Measurements from ENCODE around the gene CFC1. TPM values are rescaled to one million over a fixed set of nuclear protein-coding genes. Genes with fewer than 3 reads are reported as not detected.
"Not testable (repeated sequence)": the region's sequence is repeated elsewhere in the genome, so short reads cannot be mapped to it uniquely, and the experiment has no call there.

Gene CFC1
- total RNA-seq, 5 donors from 2014 or later (not counting 1 experiment from before 2014, with no cell fraction given): not detected

GRCh38 chr2:130609002-130609920 lies 9.9 kb upstream of the CFC1 start:
- H3K27me3 ChIP-seq (replicated peaks in 1 of 2; ENCODE audit: control insufficient read depth in 2 of 2, extremely low read depth in 1 of 2, insufficient read depth in 2 of 2, low read length in 1 of 2); H3K9me3 ChIP-seq; H3K9me3 Mint-ChIP-seq; H3K4me1 ChIP-seq (ENCODE audit: control insufficient read depth in 1 of 2, extremely low read depth in 1 of 2, insufficient read depth in 2 of 2, low read length in 2 of 2); DNase-seq; H3K36me3 Mint-ChIP-seq; H3K4me3 Mint-ChIP-seq; H3K27me3 Mint-ChIP-seq; H3K27ac ChIP-seq (ENCODE audit: low read length); H3K4me3 ChIP-seq (ENCODE audit: control insufficient read depth in 1 of 2, extremely low read depth in 1 of 2, low read length in 1 of 2); POLR2A ChIA-PET; H3K36me3 ChIP-seq (ENCODE audit: control insufficient read depth in 2 of 2, extremely low read depth in 1 of 2, insufficient read depth in 1 of 2, low read length in 1 of 2); H3K27ac Mint-ChIP-seq; H3K4me1 Mint-ChIP-seq; ATAC-seq (replicated peaks in 1 of 4); CTCF ChIA-PET: not testable (repeated sequence)
- no CpG with 5 or more reads among the region's 28 CpGs for WGBS (ENCODE audit: insufficient coverage)

DNA sequence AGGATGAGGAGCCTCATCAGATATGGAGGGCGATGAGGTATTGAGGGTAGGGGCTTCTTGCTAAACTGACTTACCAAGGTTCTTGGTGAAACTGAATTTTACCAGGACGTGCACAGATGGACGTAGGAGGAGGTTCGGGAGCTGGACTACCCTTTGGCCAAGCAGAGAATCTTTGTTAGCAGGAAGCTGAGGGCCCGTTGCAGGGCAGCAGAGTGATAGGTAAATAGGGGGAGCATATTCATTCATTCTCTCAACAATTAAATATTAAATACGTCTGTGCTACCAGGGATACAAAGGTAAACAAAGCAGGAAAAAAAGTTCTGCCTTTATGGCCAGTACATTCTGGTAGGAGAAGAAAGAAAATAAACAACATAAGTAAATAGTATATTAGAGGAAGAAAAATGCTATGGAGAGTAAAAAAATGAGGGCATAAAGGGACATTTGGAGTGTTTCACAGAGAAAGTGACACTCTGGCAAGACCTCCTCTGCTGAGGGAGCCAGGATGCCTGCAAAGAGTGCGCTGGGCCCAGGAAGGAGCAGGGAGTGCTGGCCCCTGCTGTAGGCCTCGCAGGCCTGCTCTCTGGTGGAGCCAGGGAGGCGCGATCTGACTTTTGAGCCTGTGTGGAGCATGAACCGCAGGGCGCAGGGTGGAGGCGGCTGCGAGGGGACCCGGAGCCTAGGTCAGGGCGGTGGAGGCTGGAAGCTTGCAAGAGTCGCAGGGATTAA lies 9.1 kb upstream of the CFC1 start:
- DNase-seq; H3K27me3 ChIP-seq (replicated peaks in 1 of 2; ENCODE audit: control insufficient read depth in 2 of 2, extremely low read depth in 1 of 2, insufficient read depth in 2 of 2, low read length in 1 of 2); H3K27ac Mint-ChIP-seq; H3K9me3 Mint-ChIP-seq; H3K4me3 ChIP-seq (ENCODE audit: control insufficient read depth in 1 of 2, extremely low read depth in 1 of 2, low read length in 1 of 2); H3K4me1 ChIP-seq (ENCODE audit: control insufficient read depth in 1 of 2, extremely low read depth in 1 of 2, insufficient read depth in 2 of 2, low read length in 2 of 2); POLR2A ChIA-PET; H3K4me3 Mint-ChIP-seq; CTCF ChIA-PET; H3K4me1 Mint-ChIP-seq; H3K27me3 Mint-ChIP-seq; H3K27ac ChIP-seq (ENCODE audit: low read length); ATAC-seq (replicated peaks in 1 of 4); H3K9me3 ChIP-seq; H3K36me3 ChIP-seq (ENCODE audit: control insufficient read depth in 2 of 2, extremely low read depth in 1 of 2, insufficient read depth in 1 of 2, low read length in 1 of 2); H3K36me3 Mint-ChIP-seq: not testable (repeated sequence)
- WGBS (ENCODE audit: insufficient coverage): no CpG with 5 or more reads among the region's 17 CpGs

- H3K4me1 Mint-ChIP-seq; H3K4me1 ChIP-seq (ENCODE audit: control insufficient read depth in 1 of 2, extremely low read depth in 1 of 2, insufficient read depth in 2 of 2, low read length in 2 of 2); H3K9me3 ChIP-seq; H3K27me3 Mint-ChIP-seq; DNase-seq; POLR2A ChIA-PET; H3K4me3 ChIP-seq (ENCODE audit: control insufficient read depth in 1 of 2, extremely low read depth in 1 of 2, low read length in 1 of 2); H3K36me3 ChIP-seq (ENCODE audit: control insufficient read depth in 2 of 2, extremely low read depth in 1 of 2, insufficient read depth in 1 of 2, low read length in 1 of 2); CTCF ChIA-PET; H3K27ac ChIP-seq (ENCODE audit: low read length); H3K4me3 Mint-ChIP-seq; H3K9me3 Mint-ChIP-seq; ATAC-seq (replicated peaks in 1 of 4); H3K36me3 Mint-ChIP-seq; H3K27ac Mint-ChIP-seq; H3K27me3 ChIP-seq (replicated peaks in 1 of 2; ENCODE audit: control insufficient read depth in 2 of 2, extremely low read depth in 1 of 2, insufficient read depth in 2 of 2, low read length in 1 of 2): not testable (repeated sequence)
- no CpG with 5 or more reads among the region's 15 CpGs for WGBS (ENCODE audit: insufficient coverage)
Measured at GRCh38 chr2:130601648-130602302, 2.4 kb upstream of the CFC1 start.

DNA sequence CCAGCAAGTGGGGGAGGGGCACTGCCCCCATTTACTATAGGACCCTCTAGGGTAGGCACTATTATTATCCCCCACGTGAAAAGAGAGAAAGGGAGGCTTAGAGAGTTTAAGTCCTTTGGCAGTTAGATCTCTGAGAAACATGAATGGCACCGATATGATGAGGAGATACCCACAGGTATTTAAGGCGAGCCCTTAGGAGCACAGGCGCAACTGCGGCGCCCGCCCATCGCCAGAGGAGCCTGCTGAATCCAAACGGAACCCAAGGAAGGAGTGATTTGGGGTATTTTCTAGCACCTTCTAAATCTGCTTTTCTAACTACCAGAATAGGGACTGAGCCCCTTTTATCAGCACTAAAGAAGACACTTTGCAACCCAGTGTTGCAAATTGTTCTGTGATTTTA lies 551 bp upstream of the CFC1 start:
- CTCF ChIA-PET; H3K36me3 ChIP-seq (ENCODE audit: control insufficient read depth in 2 of 2, extremely low read depth in 1 of 2, insufficient read depth in 1 of 2, low read length in 1 of 2); H3K27ac Mint-ChIP-seq; ATAC-seq (replicated peaks in 1 of 4); POLR2A ChIA-PET; H3K4me3 ChIP-seq (ENCODE audit: control insufficient read depth in 1 of 2, extremely low read depth in 1 of 2, low read length in 1 of 2); DNase-seq; H3K4me3 Mint-ChIP-seq; H3K9me3 Mint-ChIP-seq; H3K27ac ChIP-seq (ENCODE audit: low read length); H3K36me3 Mint-ChIP-seq; H3K27me3 ChIP-seq (replicated peaks in 1 of 2; ENCODE audit: control insufficient read depth in 2 of 2, extremely low read depth in 1 of 2, insufficient read depth in 2 of 2, low read length in 1 of 2); H3K4me1 Mint-ChIP-seq; H3K27me3 Mint-ChIP-seq; H3K9me3 ChIP-seq; H3K4me1 ChIP-seq (ENCODE audit: control insufficient read depth in 1 of 2, extremely low read depth in 1 of 2, insufficient read depth in 2 of 2, low read length in 2 of 2): not testable (repeated sequence)
- no CpG with 5 or more reads among the region's 9 CpGs for WGBS (ENCODE audit: insufficient coverage)

- H3K36me3 ChIP-seq (ENCODE audit: control insufficient read depth in 2 of 2, extremely low read depth in 1 of 2, insufficient read depth in 1 of 2, low read length in 1 of 2); H3K36me3 Mint-ChIP-seq; POLR2A ChIA-PET; ATAC-seq (replicated peaks in 1 of 4); H3K27ac ChIP-seq (ENCODE audit: low read length); H3K4me1 ChIP-seq (ENCODE audit: control insufficient read depth in 1 of 2, extremely low read depth in 1 of 2, insufficient read depth in 2 of 2, low read length in 2 of 2); H3K27me3 ChIP-seq (replicated peaks in 1 of 2; ENCODE audit: control insufficient read depth in 2 of 2, extremely low read depth in 1 of 2, insufficient read depth in 2 of 2, low read length in 1 of 2); H3K9me3 Mint-ChIP-seq; H3K27me3 Mint-ChIP-seq; H3K4me3 ChIP-seq (ENCODE audit: control insufficient read depth in 1 of 2, extremely low read depth in 1 of 2, low read length in 1 of 2); H3K4me3 Mint-ChIP-seq; H3K27ac Mint-ChIP-seq; H3K9me3 ChIP-seq; CTCF ChIA-PET; H3K4me1 Mint-ChIP-seq; DNase-seq: not testable (repeated sequence)
- WGBS (ENCODE audit: insufficient coverage): 11% methylated on average over 8 of the region's 15 CpGs
Measured at GRCh38 chr2:130598463-130598862, 912 bp downstream of the CFC1 start.

DNA sequence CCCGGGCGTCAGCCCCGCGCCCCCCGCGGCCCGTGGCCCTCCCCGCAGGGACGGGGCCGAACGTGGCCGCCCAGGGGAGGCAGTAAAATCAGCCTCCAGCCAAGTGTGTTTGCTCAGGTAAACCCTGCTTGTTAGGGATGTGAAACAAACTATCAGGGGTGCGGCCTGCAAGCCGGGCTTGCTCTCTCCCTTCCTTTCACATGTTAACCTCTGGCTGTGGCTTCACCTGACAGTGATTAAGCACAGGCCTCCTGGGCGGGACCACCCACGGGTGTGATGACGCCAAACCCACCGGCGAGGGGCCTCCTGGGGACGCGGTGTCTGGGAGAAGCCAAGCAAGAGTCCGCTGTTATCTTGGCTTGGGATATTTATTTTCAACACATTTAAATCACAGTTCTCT lies 1.4 kb downstream of the CFC1 start:
- H3K27ac ChIP-seq (ENCODE audit: low read length); H3K27ac Mint-ChIP-seq; POLR2A ChIA-PET; H3K36me3 ChIP-seq (ENCODE audit: control insufficient read depth in 2 of 2, extremely low read depth in 1 of 2, insufficient read depth in 1 of 2, low read length in 1 of 2); H3K9me3 Mint-ChIP-seq; H3K27me3 Mint-ChIP-seq; H3K4me1 ChIP-seq (ENCODE audit: control insufficient read depth in 1 of 2, extremely low read depth in 1 of 2, insufficient read depth in 2 of 2, low read length in 2 of 2); H3K27me3 ChIP-seq (replicated peaks in 1 of 2; ENCODE audit: control insufficient read depth in 2 of 2, extremely low read depth in 1 of 2, insufficient read depth in 2 of 2, low read length in 1 of 2); ATAC-seq (replicated peaks in 1 of 4); H3K36me3 Mint-ChIP-seq; H3K4me3 Mint-ChIP-seq; H3K4me3 ChIP-seq (ENCODE audit: control insufficient read depth in 1 of 2, extremely low read depth in 1 of 2, low read length in 1 of 2); CTCF ChIA-PET; DNase-seq; H3K9me3 ChIP-seq; H3K4me1 Mint-ChIP-seq: not testable (repeated sequence)
- WGBS (ENCODE audit: insufficient coverage): no CpG with 5 or more reads among the region's 22 CpGs

All from T-cell (primary cell).